ENCODE data around the gene CEP112. TPM values are rescaled to one million over a fixed set of nuclear protein-coding genes. Genes with fewer than 3 reads are reported as not detected.

CEP112 gene
- total and polyA plus RNA-seq, 2 of the 4 experiments (the other 2 are of a cell fraction): 2.5 to 5.6 TPM

GRCh38 chr17:65599650-65600049 is 592.3 kb downstream of the CEP112 start:
- H3K4me3 ChIP-seq (ENCODE audit: insufficient read depth, low read depth, low read length): no peak overlapping the region
- no peak overlapping the region for H2BK15ac ChIP-seq (ENCODE audit: low read depth, low read length)
- CTCF ChIA-PET: no interaction called here
- no peaks in the 10 kb centered on the region; the same call in 1 of the 2 replicates for H3K4me1 ChIP-seq (ENCODE audit: control insufficient read depth, insufficient read depth, low read length)
- no peak overlapping the region for H2AK5ac ChIP-seq (ENCODE audit: low read depth, low read length)
- H4K91ac ChIP-seq (ENCODE audit: insufficient read depth, low read depth, low read length): no peak overlapping the region
- H3K56ac ChIP-seq (ENCODE audit: extremely low read depth, insufficient read depth, low read length): no peak overlapping the region
- no peaks in the 10 kb centered on the region for H4K20me1 ChIP-seq (ENCODE audit: insufficient read depth, low read length)
- H3K36me3 ChIP-seq (ENCODE audit: control insufficient read depth, insufficient read depth, low read length): no peaks in the 10 kb centered on the region
- H3K9ac ChIP-seq (ENCODE audit: low read depth, low read length): no peak overlapping the region
- dilution Hi-C loops (cut with HindIII; ENCODE audit: low sequenced_read_pairs, unreplicated experiment): no loop called here
- no peaks in the 10 kb centered on the region for H3K9me1 ChIP-seq (ENCODE audit: insufficient read depth, low read length)
- no peak for DNase-seq
- no peak overlapping the region for H2AK9ac ChIP-seq (replicated peaks; ENCODE audit: low read depth, low read length, poor library complexity)
- peaks cover 16% of the 10 kb centered on the region for H3K27me3 ChIP-seq (ENCODE audit: control insufficient read depth, insufficient read depth, low read length)
- no peak overlapping the region for H3K18ac ChIP-seq (ENCODE audit: low read depth, low read length)
- no peaks in the 10 kb centered on the region for H3K79me1 ChIP-seq (ENCODE audit: low read depth in 1 of 2, low read length in 2 of 2)
- no peak overlapping the region for H3K4me2 ChIP-seq (ENCODE audit: low read depth, low read length)
- no peak overlapping the region for H2BK120ac ChIP-seq (ENCODE audit: low read depth, low read length)
- 80% methylated on average over 1 of the region's 5 CpGs; no CpG with 5 or more reads in 1 of the 2 experiments for WGBS, 2 experiments (ENCODE audit: extremely low coverage in 2 of 2, insufficient read length in 1 of 2)
- in situ Hi-C loops (cut with MboI; ENCODE audit: low sequenced_read_pairs): no loop called here
- intact Hi-C loops (cut with micrococcal nuclease): no loop called here
- H4K5ac ChIP-seq (ENCODE audit: low read depth, low read length): no peak overlapping the region
- H2BK20ac ChIP-seq (ENCODE audit: low read depth, low read length): no peak overlapping the region
- BruUV-seq (replicated peaks): no TSS peak
- H3K4ac ChIP-seq (ENCODE audit: low read depth, low read length): no peak overlapping the region
- no peaks in the 10 kb centered on the region for H3K9me3 ChIP-seq (ENCODE audit: control insufficient read depth, insufficient read depth, low read length)
- no peak for TF ChIP-seq MAZ (IDR thresholded peaks at IDR 0.05; ENCODE audit: borderline replicate concordance, low read depth, low read length)
- no peak for TF ChIP-seq RCOR1 (IDR thresholded peaks at IDR 0.05; ENCODE audit: insufficient replicate concordance, low read length)
- TF ChIP-seq CTCF (conservative IDR thresholded peaks at IDR 0.05; ENCODE audit: low read depth, low read length): no peak
- no peak for TF ChIP-seq MXI1 (IDR thresholded peaks at IDR 0.05; ENCODE audit: borderline replicate concordance, low read depth, low read length)
- TF ChIP-seq USF2 (IDR thresholded peaks at IDR 0.05; ENCODE audit: low read depth, low read length): no peak
- no peak for TF ChIP-seq RAD21 (IDR thresholded peaks at IDR 0.05; ENCODE audit: low read length)
- no peak for TF ChIP-seq SMC3 (IDR thresholded peaks at IDR 0.05; ENCODE audit: low read depth, low read length)
- TF ChIP-seq BHLHE40 (IDR thresholded peaks at IDR 0.05; ENCODE audit: low read depth, low read length): no peak
- TF ChIP-seq RFX5 (IDR thresholded peaks at IDR 0.05; ENCODE audit: low read depth, low read length): no peak
- no peak for TF ChIP-seq CHD1 (IDR thresholded peaks at IDR 0.05; ENCODE audit: low read depth, low read length)
- TF ChIP-seq CEBPB (IDR thresholded peaks at IDR 0.05; ENCODE audit: low read depth, low read length): no peak
- TF ChIP-seq NFE2L2 (IDR thresholded peaks at IDR 0.05; ENCODE audit: low read depth, low read length): no peak
- no peak for TF ChIP-seq MAFK (IDR thresholded peaks at IDR 0.05; ENCODE audit: low read depth, low read length)
- TF ChIP-seq FOS (IDR thresholded peaks at IDR 0.05; ENCODE audit: low read depth, low read length): no peak
- TF ChIP-seq ELK1 (IDR thresholded peaks at IDR 0.05; ENCODE audit: borderline replicate concordance, low read depth, low read length): no peak
- TF ChIP-seq POLR2A (IDR thresholded peaks at IDR 0.05; ENCODE audit: low read depth, low read length): no peak
- H2BK5ac ChIP-seq (ENCODE audit: low read depth, low read length, poor library complexity, severe bottlenecking): no peak overlapping the region
- no peak overlapping the region for H3K27ac ChIP-seq (ENCODE audit: insufficient read depth, low read length)
- H3K23ac ChIP-seq (ENCODE audit: low read depth, low read length): no peak overlapping the region
- H2AFZ ChIP-seq (replicated peaks; ENCODE audit: low read length, poor library complexity): no peak overlapping the region
- POLR2A ChIA-PET (ENCODE audit: unreplicated experiment): no interaction called here
- H3K14ac ChIP-seq (replicated peaks; ENCODE audit: low read depth, low read length): no peak overlapping the region
- no peak overlapping the region for H4K8ac ChIP-seq (ENCODE audit: low read depth in 2 of 2, low read length in 2 of 2)
- no peak for ATAC-seq (ENCODE audit: low read depth)

All from IMR-90 (cell line).